GM21723 (cell line): Measurements from ENCODE around the gene FAM193A.
"Not testable (repeated sequence)": the region's sequence is repeated elsewhere in the genome, so short reads cannot be mapped to it uniquely, and the experiment has no call there.

Experiments used
- ATAC-seq: cut with Tn5 transposase; IDR thresholded peaks from one replicate; pipeline ENCODE4 v1.9.1; 2021; ENCODE audit warnings: mild to moderate bottlenecking, moderate library complexity; ENCODE audit not compliant: unreplicated experiment

FAM193A gene

DNA sequence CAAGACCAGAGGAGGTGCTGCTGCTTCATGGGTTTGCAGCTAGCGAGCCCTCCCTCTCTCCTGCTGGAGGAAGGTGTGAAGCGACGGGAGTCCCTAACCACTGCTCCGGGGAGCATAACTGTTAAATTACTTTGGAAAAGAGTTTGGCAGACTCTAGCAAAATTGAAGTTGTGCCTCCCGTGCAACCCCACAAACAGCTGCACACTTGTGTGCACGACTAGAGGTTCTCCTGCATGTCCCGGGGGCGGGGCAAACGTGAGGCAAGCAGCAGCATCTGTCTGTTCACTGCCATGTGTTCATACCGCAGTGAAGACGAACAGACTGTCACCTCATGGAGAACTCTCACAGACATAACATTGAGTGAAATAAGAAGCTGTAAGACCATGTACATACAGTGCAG is 185.1 kb downstream of the FAM193A start:
- ATAC-seq, result no peak

DNA sequence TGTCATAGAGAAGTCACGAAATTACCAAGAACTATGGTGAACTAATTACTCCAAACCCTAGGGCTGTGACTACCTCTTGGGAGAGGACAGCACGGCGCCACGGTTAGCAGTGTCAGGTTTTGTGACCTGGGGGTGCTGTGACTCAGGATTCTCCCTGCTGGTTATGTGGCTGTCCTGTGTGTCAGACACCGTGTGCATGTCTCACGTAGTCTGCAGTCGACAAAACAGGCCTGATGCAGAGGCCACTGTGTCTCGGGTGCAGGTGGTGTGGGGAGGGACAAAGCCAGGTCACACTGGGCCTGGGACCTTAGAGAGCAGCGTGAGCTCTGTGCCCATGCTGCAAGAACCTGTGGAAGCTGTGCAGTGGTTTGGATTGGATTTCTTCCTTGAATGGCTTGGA is 185.6 kb downstream of the FAM193A start:
- ATAC-seq, result no peak

DNA sequence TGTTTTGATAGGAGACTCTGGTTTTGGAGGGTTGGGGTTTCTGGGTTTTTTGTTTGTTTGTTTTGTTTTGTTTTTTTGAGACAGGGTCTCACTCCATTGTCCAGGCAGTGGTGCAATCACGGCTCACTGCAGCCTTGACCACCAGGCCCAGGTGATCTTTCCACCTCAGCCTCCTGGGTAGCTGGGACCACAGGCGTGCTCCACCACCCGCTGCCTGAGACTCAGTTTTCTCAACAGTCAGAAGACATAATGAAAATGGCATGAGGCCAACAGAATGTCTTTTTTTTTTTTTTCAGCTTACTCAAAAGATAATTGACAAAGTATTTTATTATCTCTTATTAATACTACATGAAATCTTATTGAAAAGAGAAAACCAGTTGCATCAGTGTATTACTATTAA is 187.3 kb downstream of the FAM193A start:
- ATAC-seq, result no peak

DNA sequence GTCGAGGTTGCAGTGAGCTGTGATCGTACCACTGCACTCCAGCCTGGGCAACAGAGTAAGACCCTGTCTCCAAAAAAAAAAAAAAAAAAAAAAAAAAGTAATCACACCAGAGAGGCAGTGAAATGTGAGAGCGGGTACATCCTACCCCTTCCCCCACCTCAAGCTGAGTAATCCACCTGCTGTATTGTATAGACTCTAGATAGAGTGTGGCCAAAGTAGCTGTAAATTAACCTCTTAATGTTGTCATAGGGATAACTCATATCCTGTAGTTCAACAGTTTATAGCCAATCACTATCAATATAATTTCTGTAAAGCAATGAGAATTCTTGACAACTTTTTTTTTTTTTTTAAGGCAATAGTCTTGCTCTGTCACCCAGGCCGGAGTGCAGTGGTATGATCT is 188.9 kb downstream of the FAM193A start:
- ATAC-seq, result no peak

DNA sequence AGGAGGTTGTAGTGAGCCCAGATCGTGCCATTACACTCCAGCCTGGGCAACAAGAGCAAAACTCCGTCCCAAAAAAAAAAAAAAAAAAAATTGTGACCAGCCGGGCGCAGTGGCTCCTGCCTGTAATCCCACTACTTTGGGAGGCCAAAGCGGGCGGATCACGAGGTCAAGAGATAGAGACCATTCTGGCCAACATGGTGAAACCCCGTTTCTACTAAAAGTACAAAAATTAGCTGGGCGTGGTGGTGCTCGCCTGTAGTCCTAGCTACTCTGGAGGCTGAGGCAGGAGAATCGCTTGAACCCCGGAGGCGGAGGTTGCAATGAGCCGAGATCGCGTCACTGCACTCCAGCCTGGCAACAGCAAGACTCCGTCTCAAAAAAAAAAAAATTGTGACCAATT is 190.4 kb downstream of the FAM193A start:
- not testable (repeated sequence) for ATAC-seq

DNA sequence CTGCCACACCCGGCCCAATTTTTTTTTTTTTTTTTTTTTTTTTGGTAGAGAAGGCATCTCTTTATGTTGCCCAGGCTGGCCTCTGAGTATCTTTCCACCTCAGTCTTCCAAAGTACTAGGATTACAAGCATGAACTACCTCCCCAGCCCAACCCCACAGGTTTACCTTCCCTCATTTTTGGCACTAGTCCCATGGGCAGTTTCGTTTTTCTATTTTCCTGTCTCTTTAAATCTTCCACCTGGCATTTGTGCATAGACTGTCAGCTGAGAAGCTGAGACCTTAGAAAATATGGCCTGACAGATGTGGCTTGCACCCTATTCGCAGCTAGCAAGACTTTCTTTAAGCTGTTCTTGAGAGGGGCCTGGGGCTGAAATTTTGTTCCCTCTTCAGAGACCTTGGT is 191.8 kb downstream of the FAM193A start:
- no peak for ATAC-seq

DNA sequence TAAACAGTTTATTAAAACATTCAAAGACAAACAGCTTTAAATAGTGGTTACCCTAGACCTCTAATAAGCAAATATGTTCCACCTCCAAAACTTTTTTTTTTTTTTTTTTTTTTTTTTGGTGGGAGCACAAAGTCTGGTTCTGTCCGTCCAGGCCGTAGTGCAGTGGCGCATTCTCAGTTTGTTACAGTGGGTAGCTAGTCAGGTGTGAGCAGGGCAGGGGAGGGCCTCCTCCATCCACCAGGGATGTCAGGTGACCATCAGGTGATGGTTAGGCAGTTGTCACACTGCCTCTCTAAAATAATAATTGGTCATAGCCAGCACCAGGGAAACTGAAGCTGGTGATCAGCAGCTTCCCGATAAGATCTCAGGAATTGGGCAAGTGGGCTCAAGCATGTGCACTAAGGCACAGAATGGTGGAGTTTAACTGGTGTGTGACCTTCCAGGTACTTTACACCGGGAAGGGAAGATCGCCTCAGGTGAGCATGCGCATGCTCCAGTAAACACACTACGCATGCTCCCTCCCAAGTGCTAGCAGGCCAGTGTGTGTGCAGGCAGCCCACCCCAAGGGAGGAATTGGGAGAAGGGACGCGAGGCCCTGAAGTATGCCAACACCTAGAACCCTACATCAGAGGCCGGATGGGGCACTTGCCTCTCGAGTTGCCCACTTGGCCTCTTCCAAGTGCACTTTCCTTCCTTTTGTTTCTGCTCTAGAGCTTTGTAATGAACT is 192.5 kb downstream of the FAM193A start:
- no peak for ATAC-seq

DNA sequence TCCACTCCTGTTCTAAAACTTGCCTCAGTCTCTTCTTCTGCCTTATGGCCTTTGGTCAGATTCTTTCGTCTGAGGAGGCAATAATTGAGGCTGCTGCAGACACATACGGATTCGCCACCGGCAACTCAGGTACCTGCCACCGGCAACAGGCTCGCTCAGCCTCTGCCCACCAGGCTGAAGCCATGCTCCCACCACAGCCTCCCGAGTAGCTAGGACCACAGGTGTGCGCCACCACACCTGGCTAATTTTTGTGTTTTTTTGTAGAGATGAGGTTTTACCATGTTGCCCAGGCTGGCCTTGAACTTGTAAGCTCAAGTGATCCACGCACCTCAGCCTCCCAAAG is 193.1 kb downstream of the FAM193A start:
- no peak for ATAC-seq

DNA sequence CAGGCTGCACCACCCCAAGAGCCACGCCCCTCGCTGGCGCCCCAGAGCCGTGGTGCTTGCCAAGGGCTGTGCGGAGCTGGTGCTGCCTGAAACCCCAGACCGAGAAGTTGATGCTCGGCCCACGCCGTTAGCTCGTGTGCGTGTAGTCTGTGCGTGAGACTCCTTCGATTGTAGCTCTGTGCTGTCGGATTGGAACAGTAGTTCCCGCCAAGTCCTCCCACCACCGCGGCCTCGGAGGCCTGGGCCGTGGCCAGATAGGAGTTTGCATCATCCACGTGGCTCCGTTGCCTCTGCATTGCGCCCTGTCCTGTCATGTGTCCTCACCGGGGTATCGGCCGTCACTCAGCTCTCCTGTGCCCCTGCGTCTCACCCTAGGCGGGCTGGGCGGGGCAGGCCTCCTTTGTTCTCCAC is 195.5 kb downstream of the FAM193A start:
- ATAC-seq, result no peak

DNA sequence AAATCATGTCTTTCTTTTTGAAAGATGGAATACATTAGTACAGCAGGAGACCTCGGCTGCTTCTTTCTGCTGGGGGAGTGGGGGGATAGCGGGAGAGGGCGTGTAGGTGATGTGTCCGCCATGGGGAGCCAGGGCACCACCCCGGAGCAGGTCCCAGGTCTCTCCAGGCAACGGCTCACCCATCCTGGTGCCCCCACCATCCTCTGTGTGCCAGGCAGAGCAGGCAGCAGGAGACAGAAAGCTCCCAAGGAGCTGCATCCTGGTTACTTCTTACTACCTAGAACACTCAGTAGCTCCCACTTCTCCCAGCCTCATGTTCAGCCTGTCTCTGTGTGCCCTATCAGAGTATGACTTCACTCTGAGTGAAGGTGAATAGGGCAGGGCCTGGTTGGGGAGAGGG is 196.1 kb downstream of the FAM193A start:
- no peak for ATAC-seq

DNA sequence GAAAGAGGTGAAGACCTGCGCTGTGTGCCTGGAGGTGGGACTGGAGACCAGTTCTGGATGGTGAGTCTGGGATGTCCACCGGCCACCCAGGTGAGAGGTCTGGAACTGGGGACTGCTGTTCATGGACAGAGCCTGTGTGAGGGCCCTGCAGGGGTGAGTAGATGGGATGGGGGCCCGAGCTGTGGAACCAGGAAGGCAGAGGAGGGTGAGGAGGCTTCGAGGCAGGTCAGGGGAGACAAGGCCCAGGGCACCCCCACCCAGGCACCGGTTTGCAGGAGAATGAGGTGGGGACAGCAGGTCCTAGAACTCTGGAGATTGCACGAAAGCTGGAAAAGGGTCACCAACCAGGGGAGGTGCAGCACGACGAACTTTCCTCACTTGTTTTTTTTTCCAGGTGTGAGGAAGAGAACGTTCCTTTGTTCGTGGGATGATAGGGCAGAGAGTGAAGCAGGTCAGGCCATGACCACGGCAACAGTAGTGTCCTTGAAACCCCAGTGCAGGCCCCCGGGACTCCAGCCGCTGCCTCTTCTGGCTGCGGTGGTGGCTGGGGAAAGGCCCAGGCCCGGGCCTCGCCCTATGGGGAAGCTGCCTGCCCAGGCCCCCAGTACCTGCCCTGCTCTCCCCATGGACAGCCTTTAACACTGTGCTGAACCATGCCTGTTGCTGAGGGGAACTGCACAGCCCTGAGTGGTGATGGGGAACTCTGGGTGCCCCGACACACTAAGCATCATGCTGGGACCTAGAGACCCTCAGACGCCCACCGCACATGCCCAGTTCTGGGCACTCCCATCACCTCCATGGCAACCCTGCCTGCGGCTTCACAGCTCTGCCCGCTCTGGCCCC is 196.8 kb downstream of the FAM193A start:
- no peak for ATAC-seq

DNA sequence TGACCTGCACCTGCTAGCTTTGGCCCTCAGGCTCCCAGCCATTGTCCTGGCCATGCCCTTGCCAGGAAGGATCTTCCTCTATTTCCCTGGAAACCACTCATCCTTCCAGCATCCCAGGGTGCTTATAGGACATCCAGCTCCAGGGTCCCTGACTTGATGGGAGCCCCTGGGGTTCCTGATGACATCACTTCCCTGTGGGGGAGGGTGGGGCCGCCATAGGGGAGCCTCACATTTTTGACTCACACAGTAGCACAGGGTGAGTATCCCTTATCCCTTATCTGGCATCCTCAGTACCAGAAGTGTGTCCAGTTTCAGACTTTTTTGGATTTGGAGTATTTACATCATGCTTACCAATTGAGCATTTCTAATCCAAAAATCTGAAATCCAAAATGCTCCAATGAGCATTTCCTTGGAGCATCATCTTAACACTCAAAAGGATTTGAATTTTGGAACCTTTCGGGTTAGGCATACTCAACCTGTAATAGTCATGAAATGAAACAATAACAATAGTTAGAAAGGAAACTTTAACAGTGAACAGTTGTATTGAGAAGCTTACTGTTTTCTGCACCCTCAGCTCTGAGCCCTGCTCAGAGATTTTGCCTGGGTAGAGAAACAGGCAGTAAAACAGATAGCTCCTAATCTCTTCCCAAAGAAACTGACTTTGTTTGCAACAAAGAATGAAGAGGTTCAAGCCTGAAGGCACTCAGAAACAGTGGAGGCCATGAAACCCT is 197.6 kb downstream of the FAM193A start:
- ATAC-seq, result no peak

DNA sequence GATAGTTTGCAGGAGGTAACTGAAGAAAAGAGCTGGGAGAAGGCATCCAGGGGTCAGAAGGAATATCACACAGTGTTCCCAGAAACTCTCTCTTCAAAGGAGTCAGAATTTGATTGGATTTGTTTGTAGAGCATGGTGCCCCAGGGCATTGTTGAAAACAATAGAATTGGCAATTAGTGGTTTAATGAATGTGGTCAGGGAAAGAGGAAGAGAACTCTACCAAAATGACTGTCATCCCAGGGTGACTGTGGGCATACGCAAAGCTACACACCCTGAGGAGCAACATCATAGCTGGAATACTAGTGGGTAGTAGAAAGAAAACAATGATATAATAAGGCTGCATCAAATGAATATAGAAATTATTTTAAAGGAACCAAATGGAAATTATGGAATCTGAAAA is 198.2 kb downstream of the FAM193A start:
- no peak for ATAC-seq

DNA sequence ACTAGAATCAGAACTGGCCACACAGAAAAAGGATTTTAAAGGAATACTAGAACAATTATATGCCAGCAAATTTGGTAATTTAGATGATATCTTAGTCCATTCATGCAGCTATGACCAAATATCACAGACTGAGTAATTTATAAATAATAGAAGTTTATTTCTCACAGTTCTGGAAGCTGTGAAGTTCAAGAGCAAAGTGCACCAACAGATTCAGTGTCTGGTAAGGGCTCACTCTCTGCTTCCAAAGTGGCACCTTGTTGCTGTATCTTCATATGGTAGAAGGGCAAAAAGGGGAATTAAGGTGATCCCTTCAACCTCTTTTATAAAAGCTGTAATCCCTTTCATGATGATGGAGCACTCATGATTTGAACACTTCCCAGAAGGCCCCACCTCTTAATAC is 199.4 kb downstream of the FAM193A start:
- no peak for ATAC-seq

DNA sequence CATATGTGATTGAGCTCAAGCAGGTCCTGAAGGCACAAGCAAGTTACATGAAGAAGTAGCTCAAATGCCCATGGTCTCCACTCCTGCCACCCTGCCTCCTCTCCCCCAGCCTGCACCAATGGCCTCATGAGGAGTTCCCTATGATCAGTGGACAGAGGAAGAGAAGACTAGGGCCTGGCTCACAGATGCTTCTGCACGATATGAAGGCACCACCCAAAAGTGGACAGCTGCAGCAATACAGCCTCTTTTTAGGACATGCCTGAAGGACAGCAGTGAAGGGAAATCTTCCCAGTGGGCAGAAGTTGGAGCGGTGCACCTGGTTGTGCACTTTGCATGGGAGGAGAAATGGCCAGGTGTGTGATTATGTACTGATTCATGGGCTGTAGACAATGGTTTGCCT is 201.8 kb downstream of the FAM193A start:
- not testable (repeated sequence) for ATAC-seq

DNA sequence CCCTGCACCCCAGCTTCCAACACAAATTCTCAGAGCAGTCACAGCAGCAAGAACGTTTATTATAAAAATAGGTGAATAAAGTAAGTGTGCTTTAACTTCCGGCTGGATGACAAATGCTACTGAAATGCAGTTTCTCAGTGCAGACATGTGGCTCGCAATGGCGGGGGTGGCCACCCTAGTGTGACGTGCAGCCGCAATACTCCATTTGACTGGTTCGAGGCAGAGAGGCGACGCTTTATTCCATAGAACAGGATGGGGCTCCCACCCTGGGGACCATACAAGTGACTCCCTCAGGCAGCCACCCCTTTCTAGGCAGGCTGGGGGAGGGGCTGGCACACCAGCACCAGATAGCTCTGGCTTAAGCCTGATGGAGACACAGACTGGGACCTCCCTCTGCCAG is 205.2 kb downstream of the FAM193A start:
- no peak for ATAC-seq

DNA sequence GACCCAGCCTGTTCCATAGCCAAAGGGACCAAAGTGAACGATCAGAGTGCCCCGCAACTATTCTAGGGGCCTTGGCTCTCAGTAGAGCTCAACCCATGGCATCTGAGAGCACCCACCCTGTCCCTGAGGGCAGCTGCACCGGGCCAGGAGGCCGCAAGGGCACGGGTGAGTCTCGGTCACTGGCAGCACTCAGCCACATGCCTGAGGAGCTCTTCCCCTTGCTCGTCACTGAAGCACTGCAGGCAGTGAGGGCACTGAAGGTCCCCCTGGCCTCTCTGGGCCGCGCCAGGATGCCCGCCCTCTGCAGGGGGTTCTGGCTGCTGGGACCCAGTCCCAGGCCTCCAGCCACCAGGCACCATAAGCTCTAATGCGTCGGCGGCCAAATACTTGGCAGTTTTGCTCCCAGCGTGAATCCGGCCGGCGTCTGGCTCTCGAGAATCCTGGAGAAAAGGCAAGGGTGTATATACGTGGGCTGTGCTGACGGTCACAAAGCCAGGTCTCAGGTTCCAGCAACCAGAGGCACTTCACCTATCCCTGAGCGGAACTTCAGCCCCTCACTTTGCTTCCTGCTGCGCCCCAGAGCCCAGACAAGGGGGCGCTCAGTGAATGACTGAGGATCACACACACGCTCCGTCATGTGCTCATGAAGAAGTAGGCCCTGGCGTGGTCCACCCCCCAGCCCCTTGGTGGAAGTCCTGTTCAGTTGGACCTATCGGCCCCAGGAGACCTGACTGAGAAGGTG is 205.8 kb downstream of the FAM193A start:
- no peak for ATAC-seq

DNA sequence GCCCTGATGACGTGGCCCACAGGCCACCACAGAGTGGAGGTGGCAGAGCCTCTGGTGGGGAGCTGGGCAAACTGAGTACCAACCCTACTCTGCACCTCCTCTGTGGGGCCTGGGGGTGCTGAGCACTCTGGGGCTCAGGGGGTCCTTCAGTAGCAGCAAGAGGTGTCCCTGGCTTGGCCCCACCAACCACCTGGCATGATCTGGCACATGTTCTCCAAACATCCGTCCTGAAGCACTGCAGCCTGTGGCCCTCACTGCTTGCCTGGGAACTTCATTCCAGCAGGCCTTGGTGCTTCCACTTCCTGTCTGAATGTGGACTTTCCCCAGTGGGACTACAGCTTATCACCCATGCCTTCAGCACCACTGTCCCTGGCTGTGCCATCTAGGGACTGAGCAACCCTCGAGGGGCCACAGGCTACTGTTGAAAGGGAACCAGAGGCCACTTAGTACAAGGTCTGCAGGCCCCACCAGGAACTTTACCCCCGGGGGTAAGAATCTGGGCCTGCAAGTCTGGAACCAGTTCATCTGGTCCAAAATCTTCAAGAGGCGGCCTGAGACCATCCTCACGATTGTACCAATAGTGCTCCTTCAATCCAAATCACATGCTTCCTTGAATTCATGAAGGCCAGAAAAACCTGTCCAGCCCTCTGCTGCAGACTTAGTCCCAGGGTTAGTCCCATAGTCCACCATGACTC is 206.5 kb downstream of the FAM193A start:
- ATAC-seq, result no peak

DNA sequence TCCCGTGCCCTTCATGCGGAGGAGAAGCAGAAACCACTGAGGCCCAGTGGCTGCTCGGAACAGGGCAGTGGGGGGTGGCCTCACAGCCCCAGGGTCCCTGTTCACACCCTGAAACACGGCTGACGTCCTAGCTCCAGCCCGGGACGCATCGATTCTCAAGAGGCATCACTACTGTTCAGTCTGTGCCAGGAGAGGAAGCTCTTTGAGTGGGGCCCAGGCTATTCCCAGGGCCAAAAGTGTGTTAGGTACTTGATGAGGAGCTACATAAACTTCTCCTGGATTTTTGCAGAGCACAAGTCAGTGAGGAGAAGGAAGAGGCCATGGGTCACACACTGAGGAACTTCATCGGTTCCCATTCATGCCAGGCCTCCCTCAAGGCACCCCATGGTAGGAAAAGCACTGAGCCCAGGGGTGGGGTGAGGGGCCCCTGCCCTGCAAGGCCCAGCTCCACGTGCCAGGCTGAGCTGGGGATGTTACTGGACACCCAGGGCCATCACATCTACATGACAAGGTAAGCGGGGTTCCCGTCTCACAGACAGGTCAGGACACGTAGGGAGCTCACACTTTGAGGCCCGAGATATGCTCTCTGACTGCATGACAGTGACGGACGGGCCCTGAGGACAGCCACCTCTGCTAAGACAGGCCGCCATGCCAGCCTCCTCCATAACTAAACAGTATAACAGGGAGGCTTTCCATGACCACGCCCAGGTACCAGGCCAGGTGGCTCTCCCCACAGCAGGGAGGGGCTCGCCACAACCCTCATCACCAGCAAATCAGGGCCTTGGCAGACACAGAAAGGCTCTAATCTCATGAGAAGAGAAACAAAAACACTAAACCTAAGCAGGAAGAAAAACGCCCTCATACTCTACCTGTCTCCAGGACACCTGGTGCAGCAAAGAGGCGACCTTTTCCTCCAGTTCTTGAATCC is 207.3 kb downstream of the FAM193A start:
- no peak for ATAC-seq
